H9 (cell line): Measurements from ENCODE around the gene ARID4A. TPM values are rescaled to one million over a fixed set of nuclear protein-coding genes. Genes with fewer than 3 reads are reported as not detected.

Experiments
- DNase-seq: peaks from one replicate; pipeline ENCODE4 v3.0.0-alpha.2; 2017
- H2AFZ ChIP-seq: one replicate; pipeline ENCODE4 v1.6.1; 2013; ENCODE audit warnings: mild to moderate bottlenecking, low read length, control low read depth, moderate library complexity
- H2AK5ac ChIP-seq: 2 replicates; pipeline ENCODE4 v1.6.1; 2013; ENCODE audit warnings: low read length, control low read depth, mixed read lengths; ENCODE audit not compliant: insufficient read length
- H2BK120ac ChIP-seq: one replicate; pipeline ENCODE4 v1.6.1; 2013; ENCODE audit warnings: low read depth, mild to moderate bottlenecking, low read length, control low read depth, inconsistent platforms; ENCODE audit not compliant: poor library complexity, severe bottlenecking
- H2BK12ac ChIP-seq: 2 replicates; pipeline ENCODE4 v1.6.1; 2013; ENCODE audit warnings: low read length, control low read depth, mixed read lengths, low read depth; ENCODE audit not compliant: insufficient read length
- H2BK15ac ChIP-seq: 2 replicates; pipeline ENCODE4 v1.6.1; 2013; ENCODE audit warnings: low read depth, low read length, control low read depth
- H2BK20ac ChIP-seq: one replicate; pipeline ENCODE4 v1.6.1; 2013; ENCODE audit warnings: low read depth, mild to moderate bottlenecking, low read length, control low read depth, inconsistent platforms; ENCODE audit not compliant: poor library complexity, severe bottlenecking
- H2BK5ac ChIP-seq: 2 replicates; pipeline ENCODE4 v1.6.1; 2013; ENCODE audit warnings: low read length, control low read depth, mixed read lengths; ENCODE audit not compliant: insufficient read length
- H3K14ac ChIP-seq: 2 replicates; pipeline ENCODE4 v1.6.1; 2013; ENCODE audit warnings: low read length, control low read depth; ENCODE audit not compliant: insufficient read depth
- H3K18ac ChIP-seq: 2 replicates; pipeline ENCODE4 v1.6.1; 2013; ENCODE audit warnings: low read depth, mild to moderate bottlenecking, mixed read lengths, low read length, control low read depth; ENCODE audit not compliant: insufficient read length
- H3K23ac ChIP-seq: 2 replicates; pipeline ENCODE4 v1.6.1; 2013; ENCODE audit warnings: low read length, control low read depth, mixed read lengths, low read depth; ENCODE audit not compliant: insufficient read length
- H3K23me2 ChIP-seq: 2 replicates; pipeline ENCODE4 v1.6.1; 2013; ENCODE audit warnings: low read depth, mild to moderate bottlenecking, mixed read lengths, low read length, control low read depth; ENCODE audit not compliant: insufficient read length, poor library complexity, severe bottlenecking
- H3K27ac ChIP-seq: 2 replicates; pipeline ENCODE4 v1.5.1; 2013; ENCODE audit warnings: low read length, control low read depth, mixed read lengths, low read depth; ENCODE audit not compliant: insufficient read length
- H3K27me3 ChIP-seq: 2 replicates; pipeline ENCODE4 v1.6.1; 2013; ENCODE audit warnings: low read length, control low read depth, inconsistent platforms; ENCODE audit not compliant: insufficient read depth
- H3K4ac ChIP-seq: 2 replicates; pipeline ENCODE4 v1.6.1; 2013; ENCODE audit warnings: low read depth, mild to moderate bottlenecking, control low read depth, inconsistent platforms, low read length, moderate library complexity
- H3K4me1 ChIP-seq: 2 replicates; pipeline ENCODE4 v1.6.1; 2013; ENCODE audit warnings: low read length, control low read depth, inconsistent platforms; ENCODE audit not compliant: insufficient read depth
- H3K4me2 ChIP-seq: 2 replicates; pipeline ENCODE4 v1.6.1; 2013; ENCODE audit warnings: low read length, control low read depth, mixed read lengths; ENCODE audit not compliant: insufficient read length, insufficient read depth
- H3K56ac ChIP-seq: 2 replicates; pipeline ENCODE4 v1.6.1; 2013; ENCODE audit warnings: low read depth, mild to moderate bottlenecking, mixed read lengths, low read length, control low read depth; ENCODE audit not compliant: insufficient read length
- H3K79me1 ChIP-seq: 2 replicates; pipeline ENCODE4 v1.6.1; 2013; ENCODE audit warnings: low read depth, mild to moderate bottlenecking, moderate library complexity, low read length, control low read depth, inconsistent platforms; ENCODE audit not compliant: insufficient read depth, poor library complexity, severe bottlenecking
- H3K79me2 ChIP-seq: 2 replicates; pipeline ENCODE4 v1.6.1; 2013; ENCODE audit warnings: low read length, control low read depth, inconsistent platforms; ENCODE audit not compliant: insufficient read depth
- H3K9ac ChIP-seq: 2 replicates; pipeline ENCODE4 v1.6.1; 2013; ENCODE audit warnings: low read length, control low read depth, mixed read lengths; ENCODE audit not compliant: insufficient read length; ENCODE audit errors: extremely low read depth
- H3K9me3 ChIP-seq: one replicate; pipeline ENCODE4 v1.6.1; 2013; ENCODE audit warnings: low read depth, low read length, inconsistent platforms; ENCODE audit not compliant: control insufficient read depth
- H3T11ph ChIP-seq: one replicate; pipeline ENCODE4 v1.6.1; 2013; ENCODE audit warnings: mild to moderate bottlenecking, low read length, control low read depth, inconsistent platforms
- H4K20me1 ChIP-seq: one replicate; pipeline ENCODE4 v1.6.1; 2013; ENCODE audit not compliant: control insufficient read depth, insufficient read length, insufficient read depth
- H4K5ac ChIP-seq: 2 replicates; pipeline ENCODE4 v1.6.1; 2013; ENCODE audit warnings: low read depth, mild to moderate bottlenecking, mixed read lengths, low read length, control low read depth; ENCODE audit not compliant: insufficient read length
- H4K8ac ChIP-seq: replicated peaks from 2 replicates; pipeline ENCODE4 v1.6.1; 2013; ENCODE audit warnings: low read length, control low read depth, mixed read lengths, low read depth; ENCODE audit not compliant: insufficient read length
- H4K91ac ChIP-seq: 2 replicates; pipeline ENCODE4 v1.6.1; 2013; ENCODE audit warnings: low read depth, mild to moderate bottlenecking, moderate library complexity, mixed read lengths, low read length, control low read depth; ENCODE audit not compliant: insufficient read length
- H3K27ac Mint-ChIP-seq, 3 experiments: 2 replicates in 2 of 3; 3 replicates in 1 of 3; pipeline ENCODE4 v1.8.0; 2020 to 2021; ENCODE audit warnings: mixed read lengths in 3 of 3, mild to moderate bottlenecking in 1 of 3, moderate library complexity in 1 of 3
- H3K27me3 Mint-ChIP-seq: 2 replicates; pipeline ENCODE4 v1.8.0; 2021; ENCODE audit warnings: low read depth, mild to moderate bottlenecking, moderate library complexity, mixed read lengths
- H3K36me3 Mint-ChIP-seq, 3 experiments: 2 replicates in 2 of 3; 3 replicates in 1 of 3; pipeline ENCODE4 v1.8.0; 2020 to 2021; ENCODE audit warnings: low read depth in 3 of 3, mixed read lengths in 3 of 3; ENCODE audit not compliant: insufficient read depth in 1 of 3
- H3K4me1 Mint-ChIP-seq, 2 experiments: 2 replicates each; pipeline ENCODE4 v1.8.0; 2020; ENCODE audit warnings: mixed read lengths in 2 of 2
- H3K4me3 Mint-ChIP-seq, 2 experiments: 2 replicates in 1 of 2; 3 replicates in 1 of 2; pipeline ENCODE4 v1.8.0; 2020 to 2021; ENCODE audit warnings: mild to moderate bottlenecking in 2 of 2, mixed read lengths in 2 of 2, moderate library complexity in 1 of 2
- H3K9me3 Mint-ChIP-seq, 2 experiments: 2 replicates in 1 of 2; 3 replicates in 1 of 2; pipeline ENCODE4 v1.8.0; 2020; ENCODE audit warnings: mild to moderate bottlenecking in 2 of 2, mixed read lengths in 2 of 2, moderate library complexity in 1 of 2
- WGBS: extraction: QIAGEN DNeasy Blood & Tissue Kit; methylation state at CpG from one replicate; pipeline ENCODE4 v1.1.7; 2013; ENCODE audit warnings: missing lambda C conversion rate, low lambda C conversion rate, mixed read lengths; ENCODE audit not compliant: insufficient read length; ENCODE audit errors: extremely low coverage; 5-methylcytosine and 5-hydroxymethylcytosine counted together
- total RNA-seq: library from RNA; stranded (reverse); gene quantifications from 2 replicates; pipeline ENCODE4 v1.2.1, GENCODE V29; 2021
- TF ChIP-seq, protein P1 (sequence below): fragments of 200-600 bp; sonication (generic); conservative IDR thresholded peaks from 3 replicates; pipeline ENCODE4 v1.8.0; 2021; ENCODE audit warnings: antibody characterized with exemption, mild to moderate bottlenecking

Gene ARID4A
- total RNA-seq, 1 experiment from 2014 or later, result 13.2 TPM

DNA sequence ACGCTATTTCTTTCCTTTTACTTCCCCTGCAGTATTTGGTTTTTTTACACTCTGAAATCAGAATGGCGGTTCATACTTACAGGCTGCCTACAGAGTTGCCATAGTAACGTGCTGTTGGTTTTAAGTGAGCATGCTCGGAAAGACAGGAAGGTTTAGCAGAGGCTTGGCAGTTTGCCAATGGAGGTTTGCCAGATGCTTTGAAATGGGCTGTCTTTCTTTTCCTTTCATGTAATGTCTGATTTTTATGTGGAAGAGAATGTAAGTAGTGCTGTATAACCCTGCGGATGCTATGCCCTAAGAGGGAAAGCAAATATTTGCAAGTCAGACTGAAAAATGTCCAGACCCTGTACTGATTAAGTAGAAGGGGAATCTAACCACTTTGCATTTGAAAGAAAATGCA is 32.8 kb downstream of the ARID4A start:
- DNase-seq, result peak; percentile 50
- no peak overlapping the region for H3K9ac ChIP-seq
- no peak overlapping the region for H3K4me2 ChIP-seq
- TF ChIP-seq, protein P1, sequence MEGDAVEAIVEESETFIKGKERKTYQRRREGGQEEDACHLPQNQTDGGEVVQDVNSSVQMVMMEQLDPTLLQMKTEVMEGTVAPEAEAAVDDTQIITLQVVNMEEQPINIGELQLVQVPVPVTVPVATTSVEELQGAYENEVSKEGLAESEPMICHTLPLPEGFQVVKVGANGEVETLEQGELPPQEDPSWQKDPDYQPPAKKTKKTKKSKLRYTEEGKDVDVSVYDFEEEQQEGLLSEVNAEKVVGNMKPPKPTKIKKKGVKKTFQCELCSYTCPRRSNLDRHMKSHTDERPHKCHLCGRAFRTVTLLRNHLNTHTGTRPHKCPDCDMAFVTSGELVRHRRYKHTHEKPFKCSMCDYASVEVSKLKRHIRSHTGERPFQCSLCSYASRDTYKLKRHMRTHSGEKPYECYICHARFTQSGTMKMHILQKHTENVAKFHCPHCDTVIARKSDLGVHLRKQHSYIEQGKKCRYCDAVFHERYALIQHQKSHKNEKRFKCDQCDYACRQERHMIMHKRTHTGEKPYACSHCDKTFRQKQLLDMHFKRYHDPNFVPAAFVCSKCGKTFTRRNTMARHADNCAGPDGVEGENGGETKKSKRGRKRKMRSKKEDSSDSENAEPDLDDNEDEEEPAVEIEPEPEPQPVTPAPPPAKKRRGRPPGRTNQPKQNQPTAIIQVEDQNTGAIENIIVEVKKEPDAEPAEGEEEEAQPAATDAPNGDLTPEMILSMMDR, result no peak
- Mint-ChIP-seq H3K27me3 (no peaks in the 10 kb centered on the region), H3K4me1 (peaks cover 8% of the 10 kb centered on the region in 2 experiments), H3K27ac (peak overlapping the region in 2 of 3 experiments; percentile 23 to 66; a peak in 4 of 7 replicates), H3K9me3 (no peaks in the 10 kb centered on the region), H3K4me3 (no peak overlapping the region), H3K36me3 (peaks cover 6 to 20% (median 18%) of the 10 kb centered on the region in 3 experiments; a peak in 5 of 7 replicates)
- no peaks in the 10 kb centered on the region for H3K9me3 ChIP-seq
- H3K23ac ChIP-seq, result no peak overlapping the region
- no peaks in the 10 kb centered on the region for H3K79me2 ChIP-seq
- H4K91ac ChIP-seq, result no peak overlapping the region
- no peaks in the 10 kb centered on the region for H3K4me1 ChIP-seq
- H3K18ac ChIP-seq, result no peak overlapping the region
- H3K14ac ChIP-seq, result no peak overlapping the region
- no peak overlapping the region for H2BK15ac ChIP-seq
- H3T11ph ChIP-seq, result no peak overlapping the region
- H4K20me1 ChIP-seq, result no peaks in the 10 kb centered on the region
- no peak overlapping the region for H2BK12ac ChIP-seq
- WGBS, result no CpG with 5 or more reads among the region's 5 CpGs
- H3K27me3 ChIP-seq, result no peaks in the 10 kb centered on the region
- H2AFZ ChIP-seq, result no peak overlapping the region
- no peak overlapping the region for H3K56ac ChIP-seq
- no peak overlapping the region for H2BK20ac ChIP-seq
- H2BK5ac ChIP-seq, result no peak overlapping the region
- no peak overlapping the region for H3K27ac ChIP-seq
- H3K4ac ChIP-seq, result no peak overlapping the region
- no peak overlapping the region for H4K8ac ChIP-seq
- H2AK5ac ChIP-seq, result no peak overlapping the region
- H3K79me1 ChIP-seq, result no peaks in the 10 kb centered on the region
- no peaks in the 10 kb centered on the region for H3K23me2 ChIP-seq
- no peak overlapping the region for H4K5ac ChIP-seq
- no peak overlapping the region for H2BK120ac ChIP-seq
